ENCODE measurements around the gene OR8A1. TPM values are rescaled to one million over a fixed set of nuclear protein-coding genes. Genes with fewer than 3 reads are reported as not detected.

The OR8A1 gene
- total and polyA plus RNA-seq, 2 donors from 2014 or later, result not detected

GRCh38 chr11:124556828-124557227 lies 13.0 kb upstream of the OR8A1 start:
- FAIRE-seq, result no peak
- no peak for DNase-seq
- no peaks in the 10 kb centered on the region for H3K27me3 ChIP-seq (ENCODE audit: control insufficient read depth, insufficient read depth, low read length)
- H3K4me1 ChIP-seq (ENCODE audit: control insufficient read depth in 2 of 3, insufficient read depth in 2 of 3, low read depth in 1 of 3, low read length in 3 of 3), result no peaks in the 10 kb centered on the region
- H3K4me3 ChIP-seq (ENCODE audit: low read length in 3 of 3), result no peak overlapping the region
- H3K27ac ChIP-seq (ENCODE audit: low read depth in 2 of 2, low read length in 2 of 2), result peak overlapping the region in 1 of 2 donors; percentile 28
- intact Hi-C loops (cut with DNase I), result no loop called here
- H3K9ac ChIP-seq (ENCODE audit: low read length in 3 of 3), result no peak overlapping the region
- no peak for TF ChIP-seq CTCF (IDR thresholded peaks at IDR 0.05; ENCODE audit: borderline replicate concordance, extremely low read depth, insufficient read depth)
- peaks cover 0 to 3% (median 0%) of the 10 kb centered on the region in 3 donors for H3K9me3 ChIP-seq (ENCODE audit: control insufficient read depth in 2 of 3, insufficient read depth in 1 of 3, low read length in 3 of 3)
- no peaks in the 10 kb centered on the region for H3K36me3 ChIP-seq (ENCODE audit: control insufficient read depth in 2 of 3, insufficient read depth in 3 of 3, low read length in 3 of 3)

GRCh38 chr11:124570160-124570559 lies 363 bp downstream of the OR8A1 start:
- intact Hi-C loops (cut with DNase I), result no loop called here
- no peaks in the 10 kb centered on the region for H3K27me3 ChIP-seq (ENCODE audit: control insufficient read depth, insufficient read depth, low read length)
- no peak overlapping the region for H3K27ac ChIP-seq (ENCODE audit: low read depth in 2 of 2, low read length in 2 of 2)
- no peaks in the 10 kb centered on the region for H3K9me3 ChIP-seq (ENCODE audit: control insufficient read depth in 2 of 3, insufficient read depth in 1 of 3, low read length in 3 of 3)
- TF ChIP-seq CTCF (IDR thresholded peaks at IDR 0.05; ENCODE audit: borderline replicate concordance, extremely low read depth, insufficient read depth), result no peak
- DNase-seq (no peak), FAIRE-seq (no peak)
- H3K4me3 ChIP-seq (ENCODE audit: low read length in 3 of 3), result no peak overlapping the region
- no peaks in the 10 kb centered on the region for H3K4me1 ChIP-seq (ENCODE audit: control insufficient read depth in 2 of 3, insufficient read depth in 2 of 3, low read depth in 1 of 3, low read length in 3 of 3)
- H3K9ac ChIP-seq (ENCODE audit: low read length in 3 of 3), result no peak overlapping the region
- no peaks in the 10 kb centered on the region for H3K36me3 ChIP-seq (ENCODE audit: control insufficient read depth in 2 of 3, insufficient read depth in 3 of 3, low read length in 3 of 3)

GRCh38 chr11:124577716-124578427 lies 8.1 kb downstream of the OR8A1 start:
- Histone ChIP-seq H3K9me3 (ENCODE audit: control insufficient read depth in 2 of 3, insufficient read depth in 1 of 3, low read length in 3 of 3) (no peaks in the 10 kb centered on the region), H3K36me3 (ENCODE audit: control insufficient read depth in 2 of 3, insufficient read depth in 3 of 3, low read length in 3 of 3) (no peaks in the 10 kb centered on the region), H3K4me1 (ENCODE audit: control insufficient read depth in 2 of 3, insufficient read depth in 2 of 3, low read depth in 1 of 3, low read length in 3 of 3) (no peaks in the 10 kb centered on the region), H3K9ac (ENCODE audit: low read length in 3 of 3) (no peak overlapping the region), H3K27ac (ENCODE audit: low read depth in 2 of 2, low read length in 2 of 2) (no peak overlapping the region), H3K27me3 (ENCODE audit: control insufficient read depth, insufficient read depth, low read length) (no peaks in the 10 kb centered on the region), H3K4me3 (ENCODE audit: low read length in 3 of 3) (no peak overlapping the region)
- FAIRE-seq, result no peak
- intact Hi-C loops (cut with DNase I), result no loop called here
- TF ChIP-seq CTCF (IDR thresholded peaks at IDR 0.05; ENCODE audit: borderline replicate concordance, extremely low read depth, insufficient read depth), result no peak
- DNase-seq, result no peak

- no peak overlapping the region for H3K4me3 ChIP-seq (ENCODE audit: low read length in 3 of 3)
- intact Hi-C loops (cut with DNase I), result no loop called here
- no peaks in the 10 kb centered on the region for H3K9me3 ChIP-seq (ENCODE audit: control insufficient read depth in 2 of 3, insufficient read depth in 1 of 3, low read length in 3 of 3)
- no peaks in the 10 kb centered on the region for H3K27me3 ChIP-seq (ENCODE audit: control insufficient read depth, insufficient read depth, low read length)
- no peaks in the 10 kb centered on the region for H3K36me3 ChIP-seq (ENCODE audit: control insufficient read depth in 2 of 3, insufficient read depth in 3 of 3, low read length in 3 of 3)
- no peak overlapping the region for H3K9ac ChIP-seq (ENCODE audit: low read length in 3 of 3)
- DNase-seq, result no peak
- TF ChIP-seq CTCF (IDR thresholded peaks at IDR 0.05; ENCODE audit: borderline replicate concordance, extremely low read depth, insufficient read depth), result no peak
- H3K27ac ChIP-seq (ENCODE audit: low read depth in 2 of 2, low read length in 2 of 2), result no peak overlapping the region
- no peaks in the 10 kb centered on the region for H3K4me1 ChIP-seq (ENCODE audit: control insufficient read depth in 2 of 3, insufficient read depth in 2 of 3, low read depth in 1 of 3, low read length in 3 of 3)
- FAIRE-seq, result no peak
These were observed 9.0 kb downstream of the OR8A1 start for GRCh38 chr11:124578761-124579160.
